ENCODE results near the gene OTUB2.

DNA sequence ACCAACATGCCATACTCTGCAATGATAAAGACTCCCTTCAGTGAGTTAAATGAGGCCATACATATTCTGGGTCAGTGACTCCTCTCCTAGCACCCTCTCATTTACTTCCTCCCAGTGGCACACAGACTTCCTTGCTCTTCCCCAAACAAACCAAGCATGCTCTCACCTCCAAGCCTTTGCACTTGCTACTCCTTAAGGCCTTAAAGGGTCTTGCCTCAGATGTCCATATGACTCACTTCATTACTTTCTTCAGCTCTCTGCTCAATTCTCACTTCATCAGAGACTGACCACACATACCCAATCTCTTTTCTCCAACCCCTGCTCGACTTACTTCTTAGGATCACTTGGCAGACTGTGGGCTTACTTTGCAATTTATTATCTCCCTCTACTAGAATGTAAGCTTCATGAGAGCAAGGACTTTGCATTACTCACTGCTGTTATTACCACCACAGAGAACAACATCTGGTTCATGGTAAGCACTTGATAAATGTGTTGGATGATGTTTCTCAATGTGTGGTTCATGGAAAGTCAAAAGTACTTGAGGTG, 32.1 kb downstream of the OTUB2 start:
- TF ChIP-seq, protein P1, sequence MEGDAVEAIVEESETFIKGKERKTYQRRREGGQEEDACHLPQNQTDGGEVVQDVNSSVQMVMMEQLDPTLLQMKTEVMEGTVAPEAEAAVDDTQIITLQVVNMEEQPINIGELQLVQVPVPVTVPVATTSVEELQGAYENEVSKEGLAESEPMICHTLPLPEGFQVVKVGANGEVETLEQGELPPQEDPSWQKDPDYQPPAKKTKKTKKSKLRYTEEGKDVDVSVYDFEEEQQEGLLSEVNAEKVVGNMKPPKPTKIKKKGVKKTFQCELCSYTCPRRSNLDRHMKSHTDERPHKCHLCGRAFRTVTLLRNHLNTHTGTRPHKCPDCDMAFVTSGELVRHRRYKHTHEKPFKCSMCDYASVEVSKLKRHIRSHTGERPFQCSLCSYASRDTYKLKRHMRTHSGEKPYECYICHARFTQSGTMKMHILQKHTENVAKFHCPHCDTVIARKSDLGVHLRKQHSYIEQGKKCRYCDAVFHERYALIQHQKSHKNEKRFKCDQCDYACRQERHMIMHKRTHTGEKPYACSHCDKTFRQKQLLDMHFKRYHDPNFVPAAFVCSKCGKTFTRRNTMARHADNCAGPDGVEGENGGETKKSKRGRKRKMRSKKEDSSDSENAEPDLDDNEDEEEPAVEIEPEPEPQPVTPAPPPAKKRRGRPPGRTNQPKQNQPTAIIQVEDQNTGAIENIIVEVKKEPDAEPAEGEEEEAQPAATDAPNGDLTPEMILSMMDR (IDR thresholded peaks at IDR 0.05) = no peak
- TF ChIP-seq EP300 (IDR thresholded peaks at IDR 0.05) = no peak
